ENCODE results near the gene GCKR. TPM values are rescaled to one million over a fixed set of nuclear protein-coding genes. Genes with fewer than 3 reads are reported as not detected.
"Not testable (repeated sequence)": the region's sequence is repeated elsewhere in the genome, so short reads cannot be mapped to it uniquely, and the experiment has no call there.

GCKR gene
- total RNA-seq, 2 experiments from 2014 or later = not detected

DNA sequence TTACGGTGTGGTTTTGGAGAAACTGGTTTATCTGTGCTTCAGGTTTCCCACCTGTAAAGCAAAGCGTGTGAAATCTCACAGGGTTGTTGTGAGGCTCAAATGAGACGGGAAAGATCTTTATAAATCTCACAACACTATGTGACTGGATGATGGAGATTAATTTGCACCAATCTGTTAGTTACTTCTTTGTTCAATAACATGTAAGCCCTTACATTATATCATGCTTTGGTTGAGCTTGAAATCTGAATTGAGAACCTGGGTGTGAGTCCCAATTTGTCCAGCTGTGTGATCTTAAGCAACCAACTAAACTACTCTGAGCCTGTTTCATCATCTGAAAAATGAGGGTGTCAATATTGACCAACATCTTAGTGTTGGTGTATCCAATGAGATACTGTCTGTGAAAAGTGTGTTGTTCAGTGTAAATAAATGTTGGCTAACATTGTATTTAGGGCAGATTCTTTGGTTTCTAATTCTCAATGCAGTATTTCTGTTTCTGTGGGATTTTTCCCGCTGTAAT, 741 bp upstream of the GCKR start:
- peaks cover 47% of the 10 kb centered on the region for H3K27me3 Mint-ChIP-seq
- H3K36me3 Mint-ChIP-seq = no peaks in the 10 kb centered on the region
- peaks cover 10% of the 10 kb centered on the region for H3K4me1 Mint-ChIP-seq
- no peaks in the 10 kb centered on the region for H3K9me3 Mint-ChIP-seq
- H3K4me3 Mint-ChIP-seq = peak overlapping the region; percentile 70
- no peak overlapping the region for H3K27ac Mint-ChIP-seq
- no peak for DNase-seq

DNA sequence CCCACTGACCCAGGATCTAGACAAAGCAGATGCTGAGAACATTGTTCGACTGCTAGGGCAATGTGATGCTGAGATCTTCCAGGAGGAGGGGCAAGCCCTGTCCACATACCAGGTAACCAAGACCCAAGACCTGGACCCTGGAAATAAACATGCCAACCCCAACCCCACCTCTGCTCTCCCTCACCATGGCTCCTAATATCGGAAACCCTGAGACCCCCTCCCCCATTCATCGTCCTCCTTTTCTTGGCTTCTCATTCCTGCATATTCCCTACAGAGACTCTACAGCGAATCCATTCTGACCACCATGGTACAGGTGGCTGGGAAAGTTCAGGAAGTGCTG, 619 bp downstream of the GCKR start:
- Mint-ChIP-seq H3K4me3 (no peak overlapping the region), H3K9me3 (no peaks in the 10 kb centered on the region), H3K27ac (no peak overlapping the region), H3K27me3 (peaks cover 47% of the 10 kb centered on the region), H3K36me3 (no peaks in the 10 kb centered on the region), H3K4me1 (peaks cover 7% of the 10 kb centered on the region)
- no peak for DNase-seq

DNA sequence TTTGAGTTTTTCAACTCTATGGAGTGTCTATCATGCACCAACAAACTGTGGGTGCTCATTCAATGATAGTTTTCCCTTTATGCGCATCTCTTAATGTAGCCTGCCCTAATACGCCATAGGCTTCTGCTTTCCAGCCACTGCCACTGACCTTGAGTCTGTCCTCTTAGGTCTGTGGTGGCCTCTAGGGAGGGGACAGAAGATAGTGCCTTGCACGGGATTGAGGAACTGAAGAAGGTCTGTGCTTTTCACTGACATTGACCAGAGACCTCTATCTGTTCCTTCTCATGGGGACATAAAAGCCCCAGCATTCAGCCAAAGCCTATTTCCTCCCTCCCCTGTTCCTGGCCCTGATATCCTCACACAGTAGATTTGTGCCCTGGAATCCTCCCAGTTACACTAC, 2.3 kb downstream of the GCKR start:
- Mint-ChIP-seq H3K27me3 (peaks cover 37% of the 10 kb centered on the region), H3K36me3 (no peaks in the 10 kb centered on the region), H3K27ac (no peak overlapping the region), H3K4me3 (no peak overlapping the region), H3K4me1 (peaks cover 4% of the 10 kb centered on the region), H3K9me3 (no peaks in the 10 kb centered on the region)
- no peak for DNase-seq

DNA sequence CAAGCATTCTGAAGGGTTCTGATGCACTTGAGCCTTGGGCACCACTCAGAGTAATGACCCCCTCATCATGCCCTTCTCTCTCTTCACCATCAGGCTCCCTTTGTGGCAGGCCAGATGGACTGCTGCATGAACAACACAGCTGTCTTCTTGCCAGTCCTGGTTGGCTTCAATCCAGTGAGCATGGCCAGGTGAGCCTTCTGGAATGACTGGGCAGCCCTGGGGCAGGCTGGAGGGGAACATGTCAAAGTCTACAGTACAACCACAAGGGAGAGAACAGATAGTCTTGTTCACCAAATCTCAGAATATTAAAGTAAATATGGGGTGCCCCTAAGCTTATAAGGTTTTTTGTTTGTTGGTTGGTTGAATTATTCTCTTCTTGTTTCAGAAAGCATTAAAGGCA, 4.4 kb downstream of the GCKR start:
- H3K4me1 Mint-ChIP-seq = no peaks in the 10 kb centered on the region
- H3K4me3 Mint-ChIP-seq = no peak overlapping the region
- H3K36me3 Mint-ChIP-seq = no peaks in the 10 kb centered on the region
- H3K9me3 Mint-ChIP-seq = no peaks in the 10 kb centered on the region
- H3K27ac Mint-ChIP-seq = no peak overlapping the region
- no peak for DNase-seq
- peaks cover 22% of the 10 kb centered on the region for H3K27me3 Mint-ChIP-seq

DNA sequence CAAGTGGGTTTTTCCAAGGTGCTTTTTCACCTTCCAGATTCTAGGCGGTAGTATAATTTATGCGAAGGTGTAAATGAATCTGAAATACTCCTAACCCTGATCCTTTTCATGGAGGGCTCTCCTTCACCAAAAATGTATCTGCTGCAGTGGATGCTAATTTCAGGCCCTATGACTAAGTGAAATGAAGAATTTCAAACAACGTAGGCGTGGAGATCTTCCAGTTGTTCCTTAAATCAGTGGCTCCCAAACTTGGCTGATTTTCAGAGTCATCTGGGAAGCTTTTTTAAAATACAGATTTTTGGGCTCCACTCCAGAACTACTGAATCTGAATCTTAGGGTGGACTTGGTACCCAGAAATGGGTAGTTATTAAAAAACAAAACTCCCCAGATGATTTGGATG, 5.5 kb downstream of the GCKR start:
- DNase-seq = no peak
- no peaks in the 10 kb centered on the region for H3K4me1 Mint-ChIP-seq

DNA sequence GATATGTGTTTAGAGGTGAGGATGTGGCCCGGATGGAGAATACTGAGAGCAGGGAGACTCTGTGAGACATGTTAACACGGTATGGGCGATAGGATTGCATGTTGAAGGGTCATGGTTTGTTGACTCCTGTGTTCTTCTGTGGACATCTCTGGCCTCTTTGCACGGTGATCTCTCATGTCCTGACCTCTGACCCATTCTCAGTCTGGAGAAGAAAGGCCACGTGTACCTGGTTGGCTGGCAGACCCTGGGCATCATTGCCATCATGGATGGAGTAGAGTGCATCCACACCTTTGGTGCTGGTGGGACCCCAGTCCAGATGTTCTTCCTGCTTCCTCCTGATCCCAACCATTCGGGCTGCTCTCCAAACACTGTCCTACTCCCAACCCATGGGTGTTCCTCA, 9.9 kb downstream of the GCKR start:
- Mint-ChIP-seq H3K9me3 (no peaks in the 10 kb centered on the region), H3K27ac (no peak overlapping the region), H3K27me3 (no peaks in the 10 kb centered on the region)

More for the DNA sequence above, 5.5 kb downstream of the GCKR start:
- Mint-ChIP-seq H3K27ac (no peak overlapping the region), H3K36me3 (no peaks in the 10 kb centered on the region), H3K27me3 (peaks cover 11% of the 10 kb centered on the region), H3K4me3 (no peak overlapping the region), H3K9me3 (no peaks in the 10 kb centered on the region)

DNA sequence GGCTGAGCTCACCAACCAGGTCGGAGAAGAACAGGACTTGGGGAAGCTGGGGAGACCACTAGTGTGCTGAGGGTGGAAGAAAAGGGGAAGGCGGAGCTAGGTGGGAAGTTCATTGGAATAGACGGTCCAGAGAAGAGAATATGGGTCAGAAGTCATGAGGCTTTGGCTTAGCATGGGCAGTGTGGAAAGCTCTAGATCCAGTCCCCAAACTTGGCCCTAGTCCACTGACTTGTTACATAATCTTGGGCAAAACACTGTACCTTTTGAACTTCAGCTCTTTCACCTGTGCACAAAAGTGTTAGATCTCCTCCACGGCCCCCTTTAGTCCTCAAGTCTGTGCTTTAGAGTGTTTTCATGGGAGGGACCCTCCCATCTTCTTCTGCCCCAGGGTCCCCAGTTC, 10.7 kb downstream of the GCKR start:
- no peaks in the 10 kb centered on the region for H3K4me1 Mint-ChIP-seq
- H3K27me3 Mint-ChIP-seq = no peaks in the 10 kb centered on the region
- no peak overlapping the region for H3K27ac Mint-ChIP-seq
- H3K9me3 Mint-ChIP-seq = no peaks in the 10 kb centered on the region
- H3K4me3 Mint-ChIP-seq = no peak overlapping the region
- H3K36me3 Mint-ChIP-seq = no peaks in the 10 kb centered on the region
- DNase-seq = no peak

More for the DNA sequence above, 9.9 kb downstream of the GCKR start:
- no peak for DNase-seq
- H3K4me3 Mint-ChIP-seq = no peak overlapping the region
- no peaks in the 10 kb centered on the region for H3K36me3 Mint-ChIP-seq
- no peaks in the 10 kb centered on the region for H3K4me1 Mint-ChIP-seq

DNA sequence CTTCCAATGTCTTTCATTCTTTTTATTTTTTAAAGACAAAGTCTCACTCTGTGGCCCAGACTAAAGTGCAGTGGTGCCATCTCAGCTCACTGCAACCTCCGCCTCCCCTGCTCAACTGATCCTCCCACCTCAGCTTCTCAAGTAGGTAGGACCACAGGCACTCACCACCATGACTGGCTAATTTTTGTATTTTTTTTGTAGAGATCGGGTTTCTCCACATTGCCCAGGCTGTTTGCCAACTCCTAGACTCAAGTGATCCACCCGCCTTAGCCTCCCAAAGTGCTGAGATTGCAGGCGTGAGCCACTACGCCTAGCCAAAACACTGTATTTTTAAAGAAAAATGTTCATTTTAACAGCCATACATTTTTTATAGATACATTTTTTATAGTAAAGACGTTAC, 12.7 kb downstream of the GCKR start:
- Mint-ChIP-seq H3K27me3 (peaks cover 8% of the 10 kb centered on the region), H3K36me3 (no peaks in the 10 kb centered on the region), H3K4me1 (no peaks in the 10 kb centered on the region), H3K4me3 (no peak overlapping the region), H3K27ac (no peak overlapping the region), H3K9me3 (no peaks in the 10 kb centered on the region)
- no peak for DNase-seq

DNA sequence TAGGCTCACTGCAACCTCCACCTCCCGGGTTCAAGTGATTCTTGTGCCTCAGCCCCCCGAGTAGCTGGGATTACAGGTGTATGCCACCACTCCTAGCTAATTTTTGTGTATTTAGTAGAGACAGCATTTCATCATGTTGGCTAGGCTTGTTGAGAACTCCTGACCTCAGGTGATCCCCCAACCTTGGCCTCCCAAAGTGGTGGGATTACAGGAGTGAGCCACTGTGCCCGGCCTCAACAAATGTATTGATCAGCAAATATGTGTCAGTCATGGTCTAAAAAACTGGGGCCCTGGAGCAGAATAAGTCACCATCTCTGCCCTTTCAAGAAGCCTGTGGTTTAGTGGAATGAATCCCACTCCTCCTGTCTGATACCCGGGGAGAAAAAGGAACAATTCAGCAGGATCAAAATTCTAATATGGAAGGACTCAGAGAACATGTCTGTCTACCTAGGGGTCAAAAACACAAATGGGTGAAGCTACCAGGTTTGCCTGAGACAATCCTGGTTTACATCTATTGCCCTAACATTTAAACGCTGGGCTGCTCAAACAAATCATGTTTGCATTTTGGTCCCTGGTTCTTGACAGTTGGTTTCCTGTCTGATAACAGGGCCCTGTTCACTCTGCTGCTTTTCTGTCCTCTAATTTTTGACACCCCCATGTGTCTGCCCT, 21.6 kb downstream of the GCKR start:
- H3K4me3 Mint-ChIP-seq = no peak overlapping the region
- no peak overlapping the region for H3K27ac Mint-ChIP-seq
- no peaks in the 10 kb centered on the region for H3K9me3 Mint-ChIP-seq
- H3K4me1 Mint-ChIP-seq = no peaks in the 10 kb centered on the region
- no peak for DNase-seq
- H3K27me3 Mint-ChIP-seq = peaks cover 14% of the 10 kb centered on the region
- no peaks in the 10 kb centered on the region for H3K36me3 Mint-ChIP-seq

DNA sequence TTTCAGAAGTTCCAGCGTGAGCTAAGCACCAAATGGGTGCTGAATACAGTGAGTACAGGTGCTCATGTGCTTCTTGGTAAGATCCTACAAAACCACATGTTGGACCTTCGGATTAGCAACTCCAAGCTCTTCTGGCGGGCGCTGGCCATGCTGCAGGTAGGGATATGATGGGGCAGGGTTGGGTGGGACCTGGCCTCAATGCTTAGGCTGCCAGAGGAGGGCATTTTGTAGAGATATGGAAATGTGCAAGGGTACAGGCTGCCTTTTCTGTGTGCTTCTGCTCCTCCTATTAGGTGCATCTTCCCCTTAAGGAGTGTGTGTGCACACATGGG, 22.1 kb downstream of the GCKR start:
- Mint-ChIP-seq H3K36me3 (no peaks in the 10 kb centered on the region), H3K9me3 (no peaks in the 10 kb centered on the region), H3K27ac (no peak overlapping the region), H3K4me1 (no peaks in the 10 kb centered on the region), H3K27me3 (peaks cover 13% of the 10 kb centered on the region), H3K4me3 (no peak overlapping the region)
- DNase-seq = no peak

DNA sequence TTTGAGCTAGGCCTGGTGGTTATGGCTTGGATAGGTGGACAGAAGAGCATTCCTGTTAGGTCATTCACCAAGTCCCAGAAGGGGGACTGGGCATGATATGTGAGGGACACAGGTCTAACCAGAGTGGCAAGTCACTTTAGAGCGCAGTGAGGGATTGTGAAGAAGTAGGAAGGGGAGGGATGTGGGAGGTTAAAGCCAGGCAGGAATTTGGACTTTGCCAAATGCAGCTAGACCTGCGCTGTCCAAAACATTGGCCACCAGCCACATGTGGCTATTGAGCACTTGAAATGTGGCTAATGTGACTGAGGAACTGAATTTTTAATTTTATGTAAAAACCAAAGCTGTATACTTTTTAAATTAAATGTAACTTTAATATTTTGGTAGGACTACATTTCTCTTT, 23.7 kb downstream of the GCKR start:
- Mint-ChIP-seq H3K4me1 (no peaks in the 10 kb centered on the region), H3K4me3 (no peak overlapping the region), H3K36me3 (no peaks in the 10 kb centered on the region), H3K27me3 (peaks cover 13% of the 10 kb centered on the region), H3K9me3 (no peaks in the 10 kb centered on the region), H3K27ac (no peak overlapping the region)
- DNase-seq = no peak

DNA sequence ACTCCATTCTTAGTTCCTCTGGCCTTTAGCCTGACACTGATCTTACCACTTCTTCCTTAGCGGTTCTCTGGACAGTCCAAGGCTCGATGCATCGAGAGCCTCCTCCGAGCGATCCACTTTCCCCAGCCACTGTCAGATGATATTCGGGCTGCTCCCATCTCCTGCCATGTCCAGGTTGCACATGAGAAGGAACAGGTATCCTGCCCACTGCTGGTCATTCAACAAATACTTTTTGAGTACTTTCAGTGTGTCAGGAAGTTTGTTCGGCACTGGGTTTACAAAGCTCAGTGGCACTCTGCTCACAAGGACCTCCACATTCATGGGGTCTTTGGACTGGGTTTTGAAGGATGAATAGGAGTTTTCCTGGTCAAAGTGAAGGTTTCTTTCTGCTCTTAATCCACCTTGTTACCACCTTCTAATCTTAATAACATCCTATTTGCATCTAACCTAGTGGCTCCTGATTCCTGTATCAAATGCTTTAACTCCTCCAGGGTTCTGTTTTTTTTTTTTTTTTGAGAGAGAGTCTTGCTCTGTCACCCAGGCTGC, 25.8 kb downstream of the GCKR start:
- Mint-ChIP-seq H3K36me3 (no peaks in the 10 kb centered on the region), H3K4me3 (no peak overlapping the region), H3K9me3 (no peaks in the 10 kb centered on the region), H3K4me1 (peaks cover 4% of the 10 kb centered on the region), H3K27me3 (peaks cover 12% of the 10 kb centered on the region), H3K27ac (no peak overlapping the region)
- DNase-seq = no peak

DNA sequence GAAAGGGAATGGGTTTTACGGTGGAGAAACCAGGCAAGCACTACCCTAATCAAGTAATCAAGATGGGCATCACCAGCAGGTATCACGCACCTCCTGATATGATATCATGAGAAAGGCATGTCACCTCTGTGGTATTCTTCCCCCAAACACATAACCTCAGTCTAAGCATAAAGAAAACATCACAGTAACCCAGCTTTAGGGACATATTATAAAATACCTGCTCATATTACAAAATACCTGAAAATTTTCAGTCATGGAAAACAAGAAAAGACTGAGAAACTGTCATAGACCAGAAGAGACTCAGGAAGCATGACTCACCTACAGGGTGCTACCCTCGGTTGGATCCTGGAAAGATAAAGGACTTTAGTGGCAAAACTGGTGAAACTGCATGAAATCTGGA, 30.5 kb downstream of the GCKR start:
- Mint-ChIP-seq H3K4me1 (peaks cover 4% of the 10 kb centered on the region), H3K9me3 (peaks cover 1% of the 10 kb centered on the region), H3K36me3 (no peaks in the 10 kb centered on the region), H3K27me3 (peaks cover 8% of the 10 kb centered on the region), H3K27ac (no peak overlapping the region), H3K4me3 (no peak overlapping the region)
- no peak for DNase-seq

DNA sequence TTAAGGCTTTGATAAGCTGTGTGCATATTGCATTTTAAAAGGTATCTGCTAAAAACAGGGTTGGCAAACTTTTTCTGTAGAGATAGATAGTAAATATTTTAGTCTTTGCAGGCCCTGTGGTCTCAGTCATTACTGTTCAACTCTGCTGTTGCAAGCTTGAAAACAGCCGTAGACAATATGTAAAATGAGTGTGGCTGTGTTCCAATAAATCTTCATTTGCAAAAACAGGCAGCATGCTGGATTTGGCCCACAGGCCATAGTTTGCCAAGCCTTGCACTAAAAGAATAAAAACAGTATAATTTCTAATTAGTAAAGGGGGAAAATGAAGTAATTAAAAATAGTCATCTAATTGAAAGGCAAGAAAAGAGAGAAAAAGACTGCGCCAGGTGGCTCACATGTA, 35.3 kb downstream of the GCKR start:
- H3K4me1 Mint-ChIP-seq = peaks cover 3% of the 10 kb centered on the region
- no peak for DNase-seq
- no peak overlapping the region for H3K27ac Mint-ChIP-seq
- no peak overlapping the region for H3K4me3 Mint-ChIP-seq
- H3K9me3 Mint-ChIP-seq = peaks cover 1% of the 10 kb centered on the region
- H3K27me3 Mint-ChIP-seq = peaks cover 7% of the 10 kb centered on the region
- H3K36me3 Mint-ChIP-seq = no peaks in the 10 kb centered on the region

DNA sequence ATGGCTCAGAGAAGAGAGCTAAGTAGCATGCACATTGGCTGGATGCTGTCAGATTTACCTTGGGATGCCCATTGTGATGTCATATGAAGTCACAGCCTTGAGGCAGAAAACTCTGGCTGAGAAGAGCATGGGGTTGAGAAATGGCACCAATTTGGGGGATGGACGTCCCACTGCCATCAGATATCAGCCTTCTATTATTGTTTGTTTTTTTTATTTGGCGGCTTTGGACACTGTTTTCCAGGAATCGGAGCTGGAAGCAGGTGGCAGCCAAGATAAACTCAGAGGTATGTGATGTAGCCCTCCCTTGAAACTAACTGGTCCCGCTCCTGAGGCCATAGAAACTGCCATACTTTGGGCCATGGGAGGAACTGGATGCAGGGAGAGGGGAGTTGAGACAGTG, 40.6 kb downstream of the GCKR start:
- Mint-ChIP-seq H3K9me3 (no peaks in the 10 kb centered on the region), H3K36me3 (no peaks in the 10 kb centered on the region), H3K27ac (no peak overlapping the region), H3K4me1 (no peaks in the 10 kb centered on the region), H3K27me3 (peaks cover 2% of the 10 kb centered on the region), H3K4me3 (no peak overlapping the region)
- no peak for DNase-seq

DNA sequence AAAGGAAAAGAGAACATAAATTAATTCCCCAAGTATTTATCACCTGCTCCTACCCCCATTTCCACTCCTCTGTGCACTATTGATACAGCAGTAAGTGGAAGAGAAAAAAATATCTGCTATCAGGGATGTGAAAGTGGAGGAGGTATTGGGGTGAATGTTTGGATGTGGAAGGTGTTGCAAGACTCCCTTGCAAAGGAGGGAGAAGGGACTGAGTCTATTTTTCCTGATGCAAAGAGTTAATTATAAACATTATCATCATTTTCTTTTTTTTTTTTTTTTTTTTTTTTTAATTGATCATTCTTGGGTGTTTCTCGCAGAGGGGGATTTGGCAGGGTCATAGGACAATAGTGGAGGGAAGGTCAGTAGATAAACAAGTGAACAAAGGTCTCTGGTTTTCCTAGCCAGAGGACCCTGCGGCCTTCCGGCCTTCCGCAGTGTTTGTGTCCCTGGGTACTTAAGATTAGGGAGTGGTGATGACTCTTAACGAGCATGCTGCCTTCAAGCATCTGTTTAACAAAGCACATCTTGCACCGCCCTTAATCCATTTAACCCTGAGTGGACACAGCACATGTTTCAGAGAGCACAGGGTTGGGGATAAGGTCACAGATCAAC, 42.3 kb downstream of the GCKR start:
- H3K27ac Mint-ChIP-seq, H3K4me1 Mint-ChIP-seq, H3K9me3 Mint-ChIP-seq: not testable (repeated sequence)

More for the DNA sequence above, 42.3 kb downstream of the GCKR start:
- H3K4me3 Mint-ChIP-seq, H3K27me3 Mint-ChIP-seq, H3K36me3 Mint-ChIP-seq, DNase-seq: not testable (repeated sequence)

All from activated naive CD8-positive, alpha-beta T cell treated with anti-CD3 and anti-CD28 coated beads for 36 hours (primary cell).